Limb (tissue), 2 donors: Measurements from ENCODE around the gene CASQ1.

ENCODE experiments used
- DNase-seq, 2 donors: peaks; one replicate each; pipeline ENCODE4 v3.0.0-alpha.2; 2016; ENCODE audit errors: extremely low spot score in 2 of 2

CASQ1 gene

GRCh38 chr1:160226623-160227022, 36.2 kb downstream of the CASQ1 start:
- DNase-seq, result no peak

GRCh38 chr1:160227034-160227433, 36.7 kb downstream of the CASQ1 start:
- no peak for DNase-seq

DNA sequence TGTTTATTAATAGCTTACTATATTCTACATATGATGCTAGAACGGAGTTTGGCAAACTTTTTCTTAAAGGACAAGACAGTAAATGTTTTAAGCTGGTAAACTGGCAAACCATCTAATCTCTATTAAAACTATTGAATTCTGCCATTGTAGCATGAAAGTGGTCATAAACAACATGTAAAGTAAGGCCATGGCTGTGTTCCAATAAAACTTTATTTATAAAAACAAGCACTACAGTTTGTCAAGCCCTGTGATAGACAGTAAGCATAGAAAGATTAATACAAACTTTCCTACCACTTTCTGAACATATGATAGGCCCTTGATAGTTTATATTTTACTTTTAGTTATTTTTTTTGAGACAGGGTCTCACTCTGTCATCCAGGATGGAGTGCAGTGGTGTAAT, 37.2 kb downstream of the CASQ1 start:
- no peak for DNase-seq

DNA sequence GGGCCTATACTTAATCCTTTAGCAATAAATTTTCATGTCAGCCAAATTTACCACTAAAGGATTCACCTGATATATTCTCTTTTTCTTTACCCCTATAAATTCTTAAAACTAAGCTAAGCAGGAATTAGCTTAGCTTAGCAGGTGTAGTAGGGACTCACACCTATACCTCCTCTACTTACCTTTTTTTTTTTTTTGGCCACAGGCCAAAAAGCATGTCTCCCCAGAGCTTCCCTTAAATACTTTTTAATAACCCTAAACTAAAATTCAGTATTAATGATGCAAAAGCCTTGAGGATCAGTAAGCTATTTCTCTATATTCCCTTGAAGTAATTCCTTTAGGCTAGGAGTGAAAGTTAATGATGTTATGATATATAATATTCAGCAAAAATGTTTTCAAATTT, 38.1 kb downstream of the CASQ1 start:
- no peak for DNase-seq

GRCh38 chr1:160232911-160233310, 42.5 kb downstream of the CASQ1 start:
- no peak for DNase-seq

GRCh38 chr1:160236806-160237205, 46.4 kb downstream of the CASQ1 start:
- DNase-seq, result no peak

DNA sequence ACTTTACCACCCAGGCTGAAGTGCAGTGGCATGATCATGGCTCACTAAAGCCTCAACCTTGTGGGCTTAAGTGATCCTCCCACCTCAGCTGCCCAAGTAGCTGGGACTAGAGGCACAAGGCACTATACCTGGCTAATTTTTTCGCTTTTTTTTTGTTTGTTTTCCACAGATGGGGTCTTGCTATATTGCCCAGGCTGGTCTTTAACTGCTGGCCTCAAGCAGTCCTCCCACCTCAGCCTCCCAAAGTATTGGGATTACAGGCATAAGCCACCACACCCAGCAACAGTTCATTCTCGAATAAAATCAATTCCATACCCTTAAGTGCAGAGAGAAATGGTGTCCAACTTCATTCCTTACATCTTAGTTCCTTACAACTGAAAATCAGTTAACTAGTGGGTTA, 47.2 kb downstream of the CASQ1 start:
- DNase-seq, result no peak

DNA sequence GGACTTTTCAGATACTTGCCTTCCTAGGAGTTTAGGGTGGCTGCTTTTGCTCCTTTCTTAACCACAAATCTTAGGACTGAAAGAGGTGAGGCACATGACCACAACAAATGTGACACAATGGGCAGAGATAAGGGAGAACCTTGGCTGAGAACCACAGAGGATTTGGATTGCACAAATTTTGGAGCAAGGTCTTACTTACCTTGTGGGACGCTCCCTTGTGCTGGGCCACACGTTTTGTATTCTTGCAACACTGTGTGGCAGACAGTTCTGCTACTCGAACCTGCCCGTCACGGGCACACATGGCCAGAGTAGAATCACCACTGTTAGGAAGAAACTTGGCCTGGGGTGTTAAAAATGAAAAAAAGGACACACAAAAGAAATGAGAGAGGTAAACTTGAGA, 48.0 kb downstream of the CASQ1 start:
- DNase-seq, result no peak

DNA sequence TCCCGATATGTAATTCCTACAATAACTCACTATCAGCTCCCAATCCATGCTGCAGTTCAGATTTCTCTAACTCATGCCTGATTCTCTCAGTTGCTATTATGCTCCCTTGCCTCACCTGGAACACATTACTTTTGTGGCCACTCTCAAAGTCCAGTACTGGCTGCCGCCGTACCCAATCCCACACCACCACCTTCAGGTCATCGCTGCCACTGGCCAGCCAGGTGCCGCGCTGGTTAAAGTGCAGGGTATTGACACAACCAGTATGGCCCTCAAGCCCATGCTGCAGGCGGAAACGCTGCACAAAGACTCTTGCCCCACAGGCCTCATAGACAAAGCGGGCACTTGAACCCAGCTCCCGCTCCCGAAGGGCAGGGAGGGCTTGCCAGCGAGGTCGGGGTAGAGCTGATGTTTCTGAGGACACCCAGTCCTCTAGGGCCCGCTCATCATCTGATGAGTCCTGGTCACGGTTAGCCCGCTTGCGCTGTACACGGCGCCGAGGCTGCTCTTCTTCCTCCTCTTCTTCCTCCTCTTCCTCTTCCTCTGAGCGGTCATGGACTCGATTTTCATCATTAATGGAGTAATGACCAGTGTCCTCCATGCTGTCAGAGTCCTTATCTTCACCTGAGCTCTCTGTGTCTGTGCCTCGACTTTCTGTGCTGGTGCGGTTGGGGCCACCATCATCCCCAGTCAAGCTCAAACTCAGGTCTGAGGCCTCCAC, 49.4 kb downstream of the CASQ1 start:
- no peak for DNase-seq

GRCh38 chr1:160243767-160244166, 53.4 kb downstream of the CASQ1 start:
- DNase-seq, result no peak

DNA sequence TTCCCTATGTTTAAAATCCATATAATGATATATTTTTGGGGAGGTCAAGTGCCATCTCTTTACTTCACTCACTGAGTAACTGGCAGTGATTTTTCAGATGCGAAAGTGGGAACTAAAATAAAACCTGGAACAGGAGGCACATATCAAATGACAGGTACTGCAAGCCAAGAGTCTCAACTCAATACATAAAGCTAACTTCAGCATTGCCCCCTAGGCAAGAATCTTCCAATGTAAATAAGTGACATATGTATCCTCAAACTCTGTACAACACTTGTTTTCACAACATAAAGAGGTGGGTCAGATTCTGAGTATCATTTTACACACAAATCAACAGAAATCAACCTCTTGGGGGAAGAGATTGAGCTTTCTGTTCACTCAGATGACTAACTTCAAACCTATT, 53.8 kb downstream of the CASQ1 start:
- no peak for DNase-seq

GRCh38 chr1:160245434-160245833, 55.1 kb downstream of the CASQ1 start:
- DNase-seq, result no peak

DNA sequence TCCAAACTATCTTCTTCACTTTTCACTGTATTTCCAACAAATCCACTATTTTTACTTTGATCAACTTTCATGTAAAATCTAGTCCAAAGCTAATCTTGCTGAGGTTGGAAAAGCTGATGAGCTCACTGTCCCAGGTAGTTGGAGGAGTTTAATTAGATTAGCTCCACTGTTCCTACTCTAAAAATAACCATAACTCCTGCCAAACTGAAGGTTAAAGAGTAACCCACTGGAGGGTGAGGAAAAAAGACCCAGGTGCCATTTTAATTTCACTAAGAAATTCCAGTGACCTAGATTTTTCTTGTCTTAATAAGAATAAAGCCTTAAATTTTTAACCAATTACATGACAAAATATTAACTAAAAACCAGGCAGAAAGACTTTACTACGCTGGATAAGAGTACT, 56.7 kb downstream of the CASQ1 start:
- DNase-seq, result no peak

DNA sequence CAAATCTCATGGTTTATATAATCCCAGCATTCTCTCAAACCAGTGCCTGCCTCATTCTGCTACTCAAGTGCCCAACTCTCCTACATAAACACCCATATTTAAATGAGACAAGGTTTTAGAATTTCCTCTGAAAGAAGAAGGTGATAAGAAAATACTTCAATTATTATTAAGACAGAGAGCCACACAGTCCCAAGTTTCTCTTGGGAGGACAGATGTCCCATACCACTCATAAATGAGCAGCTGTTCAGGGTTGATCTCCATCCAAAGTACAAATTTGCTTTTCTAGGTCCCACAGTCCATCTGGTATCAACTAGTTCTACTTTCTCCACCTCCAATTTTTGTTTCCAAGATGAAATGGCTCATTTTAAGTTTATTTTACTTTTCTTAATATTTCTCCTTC, 60.6 kb downstream of the CASQ1 start:
- DNase-seq, result peak in 1 of 2 donors; percentile 33
